Measurements from ENCODE around the gene ARHGEF40. TPM values are rescaled to one million over a fixed set of nuclear protein-coding genes. Genes with fewer than 3 reads are reported as not detected.

The ARHGEF40 gene
- total RNA-seq, 1 experiment from 2014 or later = 71.4 TPM

- no peak overlapping the region for H2BK20ac ChIP-seq (ENCODE audit: low read depth, low read length, poor library complexity, severe bottlenecking)
- H2BK120ac ChIP-seq (ENCODE audit: low read depth, low read length, poor library complexity, severe bottlenecking) = no peak overlapping the region
- no peak overlapping the region for H3K56ac ChIP-seq (ENCODE audit: insufficient read length, low read depth, low read length)
- no peak overlapping the region for H3K4me2 ChIP-seq (ENCODE audit: insufficient read depth, insufficient read length, low read length)
- H3K79me2 ChIP-seq (ENCODE audit: insufficient read depth, low read length) = no peaks in the 10 kb centered on the region
- H3K27ac ChIP-seq (ENCODE audit: insufficient read length, low read depth, low read length) = no peak overlapping the region
- no peaks in the 10 kb centered on the region for H3K9me3 Mint-ChIP-seq
- no peak overlapping the region for H2BK5ac ChIP-seq (ENCODE audit: insufficient read length, low read length)
- no peak overlapping the region for H2AK5ac ChIP-seq (ENCODE audit: insufficient read length, low read length)
- H3K23ac ChIP-seq (ENCODE audit: insufficient read length, low read depth, low read length) = no peak overlapping the region
- peaks cover 4% of the 10 kb centered on the region; the same call in 1 of the 2 replicates for H3K4me1 ChIP-seq (ENCODE audit: insufficient read depth, low read length)
- H3K4ac ChIP-seq (ENCODE audit: low read depth, low read length) = no peak overlapping the region
- H3K9me3 ChIP-seq (ENCODE audit: control insufficient read depth, low read depth, low read length) = no peaks in the 10 kb centered on the region
- no peak overlapping the region for H3T11ph ChIP-seq (ENCODE audit: low read length)
- peaks cover 27% of the 10 kb centered on the region for H3K23me2 ChIP-seq (ENCODE audit: insufficient read length, low read depth, low read length, poor library complexity, severe bottlenecking)
- no peaks in the 10 kb centered on the region for H3K79me1 ChIP-seq (ENCODE audit: insufficient read depth, low read depth, low read length, poor library complexity, severe bottlenecking)
- no peak overlapping the region for H3K9ac ChIP-seq (ENCODE audit: extremely low read depth, insufficient read length, low read length)
- peaks cover 47 to 67% (median 62%) of the 10 kb centered on the region in 3 experiments for H3K36me3 Mint-ChIP-seq (ENCODE audit: insufficient read depth in 1 of 3, low read depth in 3 of 3)
- no peak overlapping the region for H2BK15ac ChIP-seq (ENCODE audit: low read depth, low read length)
- no peaks in the 10 kb centered on the region for H3K27me3 ChIP-seq (ENCODE audit: insufficient read depth, low read length)
- H2BK12ac ChIP-seq (ENCODE audit: insufficient read length, low read depth, low read length) = no peak overlapping the region
- TF ChIP-seq, protein P1, sequence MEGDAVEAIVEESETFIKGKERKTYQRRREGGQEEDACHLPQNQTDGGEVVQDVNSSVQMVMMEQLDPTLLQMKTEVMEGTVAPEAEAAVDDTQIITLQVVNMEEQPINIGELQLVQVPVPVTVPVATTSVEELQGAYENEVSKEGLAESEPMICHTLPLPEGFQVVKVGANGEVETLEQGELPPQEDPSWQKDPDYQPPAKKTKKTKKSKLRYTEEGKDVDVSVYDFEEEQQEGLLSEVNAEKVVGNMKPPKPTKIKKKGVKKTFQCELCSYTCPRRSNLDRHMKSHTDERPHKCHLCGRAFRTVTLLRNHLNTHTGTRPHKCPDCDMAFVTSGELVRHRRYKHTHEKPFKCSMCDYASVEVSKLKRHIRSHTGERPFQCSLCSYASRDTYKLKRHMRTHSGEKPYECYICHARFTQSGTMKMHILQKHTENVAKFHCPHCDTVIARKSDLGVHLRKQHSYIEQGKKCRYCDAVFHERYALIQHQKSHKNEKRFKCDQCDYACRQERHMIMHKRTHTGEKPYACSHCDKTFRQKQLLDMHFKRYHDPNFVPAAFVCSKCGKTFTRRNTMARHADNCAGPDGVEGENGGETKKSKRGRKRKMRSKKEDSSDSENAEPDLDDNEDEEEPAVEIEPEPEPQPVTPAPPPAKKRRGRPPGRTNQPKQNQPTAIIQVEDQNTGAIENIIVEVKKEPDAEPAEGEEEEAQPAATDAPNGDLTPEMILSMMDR (conservative IDR thresholded peaks at IDR 0.05) = no peak
- no peak overlapping the region for H4K91ac ChIP-seq (ENCODE audit: insufficient read length, low read depth, low read length)
- no peaks in the 10 kb centered on the region; the same call in 1 of the 2 replicates for H3K27me3 Mint-ChIP-seq (ENCODE audit: low read depth)
- H4K20me1 ChIP-seq (ENCODE audit: control insufficient read depth, insufficient read depth, insufficient read length) = no peaks in the 10 kb centered on the region
- H3K18ac ChIP-seq (ENCODE audit: insufficient read length, low read depth, low read length) = no peak overlapping the region
- H3K4me3 Mint-ChIP-seq = no peak overlapping the region
- H3K4me1 Mint-ChIP-seq = peaks cover 15 to 16% of the 10 kb centered on the region in 2 experiments
- no peak overlapping the region for H4K8ac ChIP-seq (replicated peaks; ENCODE audit: insufficient read length, low read depth, low read length)
- no peak overlapping the region for H4K5ac ChIP-seq (ENCODE audit: insufficient read length, low read depth, low read length)
- WGBS (ENCODE audit: extremely low coverage, insufficient read length, low lambda C conversion rate) = no CpG with 5 or more reads among the region's 9 CpGs
- H2AFZ ChIP-seq (ENCODE audit: low read length) = no peak overlapping the region
- H3K27ac Mint-ChIP-seq = peak overlapping the region in 2 of 3 experiments; percentile 36 to 50; a peak in 2 of 7 replicates
- no peak overlapping the region for H3K14ac ChIP-seq (ENCODE audit: insufficient read depth, low read length)
- DNase-seq = no peak
These were observed 3.8 kb downstream of the ARHGEF40 start for GRCh38 chr14:21073921-21074320.
